Measurements from ENCODE around the gene ARMC3.

GRCh38 chr10:23080262-23080661 lies 152.4 kb downstream of the ARMC3 start:
- no peak for TF ChIP-seq CTCF (IDR thresholded peaks at IDR 0.05; ENCODE audit: low read depth, low read length, poor library complexity, severe bottlenecking)
- TF ChIP-seq EZH2phosphoT487 (IDR thresholded peaks at IDR 0.05; ENCODE audit: borderline replicate concordance, low read length) = no peak

Measured in DOHH2 (cell line).